Glomerular endothelial cell (primary cell): ENCODE measurements around the gene UBE2D2. TPM values are rescaled to one million over a fixed set of nuclear protein-coding genes. Genes with fewer than 3 reads are reported as not detected.

ENCODE experiments used
- DNase-seq: peaks from one replicate; pipeline ENCODE4 v3.0.0-alpha.2; 2011; ENCODE audit warnings: low read depth, low spot score; ENCODE audit errors: extremely low read depth
- total RNA-seq: library from RNA; depleted of rRNA; stranded (reverse); fragments of >200 nt; gene quantifications from 2 replicates; pipeline ENCODE4 v1.2.3, GENCODE V29; 2015

Gene UBE2D2
- total RNA-seq, 1 donor from 2014 or later: 107 TPM

- no peak for DNase-seq
Observed at GRCh38 chr5:139658928-139659667, 98.0 kb downstream of the UBE2D2 start.

DNA sequence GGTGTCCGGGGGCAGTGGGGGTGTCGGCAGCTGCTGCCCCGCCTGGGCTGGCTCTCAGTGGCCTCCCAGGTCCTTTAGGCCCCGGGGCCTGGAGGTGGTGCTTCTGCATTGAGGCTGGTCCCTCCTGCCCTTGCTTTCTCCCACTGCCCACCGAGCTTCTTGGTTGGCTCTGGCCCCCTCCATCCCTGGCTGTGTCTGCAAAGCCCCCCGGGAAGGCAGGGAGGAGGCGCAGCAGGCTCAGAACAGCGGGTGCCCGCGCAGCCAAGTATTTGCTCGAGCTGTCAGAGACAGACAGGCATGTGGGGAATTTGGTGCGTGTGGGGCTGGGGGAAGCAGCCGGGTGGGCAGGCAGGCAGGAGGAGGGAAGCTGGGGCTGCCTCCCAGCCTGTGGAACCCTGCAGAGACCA, 98.6 kb downstream of the UBE2D2 start:
- no peak for DNase-seq

DNA sequence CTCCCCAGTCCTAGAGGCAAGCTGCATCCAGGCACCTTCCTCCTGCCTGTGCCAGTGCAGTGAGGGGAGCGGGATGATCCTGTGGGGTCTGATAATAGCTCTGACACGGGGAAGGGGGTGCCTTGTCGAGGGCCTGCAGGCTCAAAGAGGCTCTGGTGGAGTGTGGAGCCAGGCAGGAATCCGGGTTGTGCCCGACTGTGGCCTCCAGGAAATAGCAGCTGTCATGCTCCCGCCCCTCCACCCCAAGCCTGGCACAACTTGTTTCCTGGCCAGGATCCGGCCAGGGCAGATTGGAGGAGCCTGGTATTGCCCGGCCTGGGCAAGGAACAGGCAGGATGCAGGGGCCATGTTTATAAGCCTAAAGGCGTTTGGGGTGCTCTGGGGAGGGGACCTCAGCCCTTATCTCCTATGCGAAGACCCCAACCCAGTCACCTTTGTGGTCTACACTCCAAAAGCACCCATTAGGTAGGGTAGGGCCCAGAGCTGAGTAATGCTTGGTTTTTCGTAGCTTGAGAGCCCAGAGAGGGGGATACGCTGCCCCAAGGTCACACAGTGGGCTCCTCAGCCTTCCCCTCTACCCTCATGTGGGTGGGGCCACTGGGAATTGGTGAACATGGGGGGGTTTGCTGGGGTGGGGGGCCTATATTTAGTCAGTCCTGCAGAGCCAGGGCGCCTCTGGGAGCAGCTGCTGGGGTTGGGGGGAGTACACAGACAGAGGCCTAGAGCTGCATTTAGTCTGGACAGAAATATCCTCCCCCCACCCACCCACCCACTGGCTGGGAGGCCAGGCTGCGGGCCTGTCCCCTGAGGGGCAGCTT, 99.2 kb downstream of the UBE2D2 start:
- no peak for DNase-seq

GRCh38 chr5:139660923-139661814, 100.0 kb downstream of the UBE2D2 start:
- no peak for DNase-seq

DNA sequence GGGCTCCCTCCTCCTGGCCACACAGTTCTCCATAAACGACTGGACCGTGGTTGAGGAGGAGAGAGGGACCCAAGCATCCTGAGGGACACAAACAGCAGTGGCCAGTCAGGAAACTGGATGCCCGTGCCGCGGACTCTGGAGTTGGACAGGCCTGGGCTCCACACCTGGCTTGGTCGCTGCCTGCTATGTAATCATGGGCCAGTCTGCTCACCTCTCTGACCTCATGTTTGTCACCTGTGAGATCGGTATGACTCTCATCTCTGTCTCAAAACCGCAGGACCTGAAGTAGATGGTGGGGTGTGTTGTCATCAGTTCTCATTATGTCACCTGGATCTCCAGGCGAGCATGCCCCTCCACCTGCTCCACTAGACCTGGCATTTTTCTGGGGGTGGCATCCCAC, 101.5 kb downstream of the UBE2D2 start:
- no peak for DNase-seq

- DNase-seq: no peak
Observed at GRCh38 chr5:139663207-139664085, 102.3 kb downstream of the UBE2D2 start.

DNA sequence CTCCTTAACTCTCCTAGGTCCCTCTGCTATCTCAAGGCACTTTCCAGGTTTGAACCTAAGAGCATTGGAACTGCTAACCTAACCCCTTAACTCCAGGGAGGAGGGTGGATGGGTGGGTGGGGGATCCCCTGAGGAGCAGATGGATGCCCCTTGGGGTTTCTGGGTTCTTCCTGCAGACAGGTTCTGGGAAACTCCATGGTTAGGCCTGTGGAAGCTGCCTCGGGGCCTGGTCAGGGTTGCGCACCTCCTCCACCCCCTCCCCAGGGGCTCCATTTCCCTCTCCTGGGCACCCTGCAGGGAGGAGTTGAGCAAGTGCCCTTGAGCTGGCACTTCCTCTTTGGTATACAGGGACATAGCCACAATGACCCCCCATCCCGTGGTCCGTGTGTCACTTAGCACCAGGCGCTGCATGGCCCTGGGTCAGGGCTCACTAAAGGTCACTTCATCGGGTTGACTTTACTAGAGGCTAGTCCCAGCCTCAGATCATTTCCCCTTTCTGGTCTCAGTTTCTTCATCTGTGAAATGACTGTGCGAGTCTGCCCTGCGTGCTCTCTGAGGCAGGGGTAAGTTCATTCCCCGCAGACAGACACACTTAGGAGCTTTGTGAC, 103.1 kb downstream of the UBE2D2 start:
- DNase-seq: no peak

- DNase-seq: no peak
Observed at GRCh38 chr5:139664727-139665351, 103.7 kb downstream of the UBE2D2 start.

- DNase-seq: no peak
Observed at GRCh38 chr5:139665626-139666025, 104.5 kb downstream of the UBE2D2 start.

GRCh38 chr5:139666551-139666950, 105.4 kb downstream of the UBE2D2 start:
- DNase-seq: no peak

DNA sequence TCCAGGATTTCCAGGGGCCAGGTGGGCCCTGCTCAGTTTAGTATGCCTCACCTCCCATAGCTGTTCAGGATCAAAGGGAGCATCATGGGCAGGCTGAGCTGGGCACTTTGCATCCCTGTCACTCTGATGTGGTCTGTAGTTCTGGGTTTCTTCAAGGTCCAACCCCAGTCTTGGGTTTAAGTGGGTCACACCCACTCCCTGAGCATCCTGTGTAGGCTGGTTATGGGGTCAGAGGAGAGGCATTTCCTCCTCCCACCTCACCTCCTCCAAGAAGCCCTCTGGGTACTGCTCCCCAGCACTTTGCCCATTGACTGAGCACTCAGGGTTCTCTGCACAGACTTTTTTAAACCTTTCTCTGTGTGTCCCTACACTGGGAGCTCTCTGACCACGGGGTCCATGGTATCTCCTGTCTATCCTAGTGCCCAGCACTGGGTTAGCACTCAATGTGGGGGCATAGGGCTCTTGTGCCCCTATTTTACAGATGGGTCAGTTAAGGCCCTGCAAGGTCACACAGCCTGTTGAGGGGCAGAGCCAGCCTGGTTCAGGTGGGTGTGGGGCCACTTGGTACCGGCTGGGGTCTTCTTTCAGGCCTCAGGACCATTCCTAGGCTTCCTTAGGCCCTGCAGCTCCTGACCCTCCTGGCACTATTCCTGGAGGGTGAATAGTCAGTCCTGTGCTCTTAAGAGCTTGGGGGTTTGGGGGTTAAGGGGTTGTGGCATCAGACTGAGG, 106.0 kb downstream of the UBE2D2 start:
- DNase-seq: no peak

- DNase-seq: no peak
Observed at GRCh38 chr5:139667730-139668063, 106.6 kb downstream of the UBE2D2 start.

DNA sequence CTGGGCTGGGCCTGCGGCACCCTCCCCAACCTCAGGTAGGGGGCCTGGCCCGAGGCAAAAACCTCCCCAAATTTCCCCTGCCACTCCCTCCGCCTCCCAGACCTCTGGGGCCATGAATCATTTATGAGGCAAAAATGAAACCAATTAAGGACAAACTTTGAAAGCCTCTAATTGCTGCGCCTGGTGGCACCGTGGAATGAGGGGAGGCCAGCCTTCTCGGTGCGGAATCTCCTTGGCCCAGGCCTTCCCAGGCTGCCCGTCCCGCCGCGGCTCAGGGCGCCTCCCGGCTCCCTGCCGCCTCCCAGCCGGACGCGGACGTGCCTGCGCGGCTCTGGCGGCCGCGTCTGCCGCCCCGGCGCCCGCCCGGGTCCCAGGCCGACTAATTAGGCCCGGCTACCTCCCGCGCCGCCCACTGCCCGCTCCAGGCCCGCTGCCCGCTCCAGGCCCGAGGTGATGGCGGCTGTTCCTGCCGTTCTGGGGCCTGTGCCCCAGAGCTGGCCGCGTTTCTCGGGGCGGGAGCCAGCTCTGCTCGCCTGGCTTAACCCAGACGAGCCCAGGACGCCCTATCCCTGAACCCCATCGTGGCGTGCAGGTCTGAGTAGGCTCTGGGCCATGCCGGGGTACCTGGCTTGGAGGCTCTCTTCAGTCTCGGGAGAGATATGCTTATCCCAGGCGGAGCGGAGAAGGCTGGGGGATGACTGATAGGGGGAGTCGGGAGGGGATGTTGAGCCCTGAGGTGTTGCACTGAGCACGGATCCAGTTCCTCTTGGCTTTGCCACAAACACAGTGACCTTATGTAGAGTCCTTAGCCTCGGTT, 107.1 kb downstream of the UBE2D2 start:
- DNase-seq: no peak

- DNase-seq: no peak
Observed at GRCh38 chr5:139668924-139669661, 108.0 kb downstream of the UBE2D2 start.

- no peak for DNase-seq
Observed at GRCh38 chr5:139669662-139670368, 108.7 kb downstream of the UBE2D2 start.

GRCh38 chr5:139670369-139671095, 109.4 kb downstream of the UBE2D2 start:
- no peak for DNase-seq
